B cell (primary cell): ENCODE data around the gene MRAS. TPM values are rescaled to one million over a fixed set of nuclear protein-coding genes. Genes with fewer than 3 reads are reported as not detected.

Experiments used
- ATAC-seq: fragments of 200-7000 bp; cut with Tn5 transposase; one replicate; pipeline ENCODE4 v1.10.0; 2021; ENCODE audit warnings: low read depth, mild to moderate bottlenecking, moderate number of reproducible peaks, moderate library complexity
- CTCF ChIA-PET: fragments of 350-600 bp; sonication (Branson Sonifier 250); formaldehyde crosslinking; loops from one replicate; lab custom pipeline; 2021; ENCODE audit warnings: antibody characterized with exemption, inconsistent platforms; lab: Charles Lee
- POLR2A ChIA-PET: fragments of 350-600 bp; sonication (Branson Sonifier 250); formaldehyde crosslinking; loops from one replicate; lab custom pipeline; 2021; ENCODE audit warnings: antibody characterized with exemption; lab: Charles Lee
- DNase-seq: peaks from one replicate; pipeline ENCODE4 v3.0.0; 2013
- H2AFZ ChIP-seq: 2 replicates; pipeline ENCODE4 v1.6.1; 2012; ENCODE audit warnings: mild to moderate bottlenecking, low read depth, low read length; ENCODE audit not compliant: insufficient read depth, poor library complexity, severe bottlenecking
- H3K27ac ChIP-seq, 2 donors: 1 replicate in 1 of 2; 2 replicates in 1 of 2; pipeline ENCODE4 v1.5.1; 2012 to 2013; ENCODE audit warnings: low read length in 2 of 2, mild to moderate bottlenecking in 2 of 2, moderate library complexity in 1 of 2
- H3K27me3 ChIP-seq, 4 experiments: fragments of 200-600 bp in 1 of 4; sonication (generic) in 1 of 4; replicated peaks in 1 of 4; 1 replicate in 2 of 4; 2 replicates in 2 of 4; pipeline versions ENCODE4 v1.6.1 to v1.7.0; 2013 to 2016; ENCODE audit warnings: low read length in 3 of 4, mild to moderate bottlenecking in 2 of 4, mixed read lengths in 1 of 4, moderate library complexity in 1 of 4; ENCODE audit not compliant: insufficient read depth in 4 of 4, control insufficient read depth in 3 of 4; ENCODE audit errors: control extremely low read depth in 1 of 4
- H3K36me3 ChIP-seq, 2 experiments: replicated peaks in 1 of 2; 1 replicate in 1 of 2; 2 replicates in 1 of 2; pipeline versions ENCODE4 v1.6.1 to v1.7.1; 2013; ENCODE audit warnings: low read length in 1 of 2; ENCODE audit not compliant: insufficient read depth in 2 of 2, control insufficient read depth in 1 of 2; ENCODE audit errors: control extremely low read depth in 1 of 2, extremely low read depth in 1 of 2
- H3K4me1 ChIP-seq, 2 donors: fragments of 200-600 bp in 1 of 2; sonication (generic) in 1 of 2; 1 replicate in 1 of 2; 2 replicates in 1 of 2; pipeline versions ENCODE4 v1.5.1 to v1.6.1; 2013 to 2017; ENCODE audit warnings: low read length in 2 of 2; ENCODE audit not compliant: control insufficient read depth in 2 of 2, insufficient read depth in 2 of 2
- H3K4me2 ChIP-seq: replicated peaks from 2 replicates; pipeline ENCODE3; 2012; ENCODE audit warnings: mild to moderate bottlenecking, low read depth, low read length; ENCODE audit not compliant: poor library complexity, severe bottlenecking
- H3K4me3 ChIP-seq, 5 experiments: fragments of 200-600 bp in 1 of 5; sonication (generic) in 1 of 5; 1 replicate in 3 of 5; 2 replicates in 2 of 5; pipeline versions ENCODE4 v1.5.1 to v1.7.0; 2011 to 2016; ENCODE audit warnings: low read length in 4 of 5, mild to moderate bottlenecking in 4 of 5, low read depth in 2 of 5, control low read depth in 1 of 5, moderate library complexity in 1 of 5; ENCODE audit not compliant: insufficient read depth in 1 of 5; ENCODE audit errors: control extremely low read depth in 1 of 5, extremely low read depth in 1 of 5
- H3K79me2 ChIP-seq: fragments of 200-600 bp; sonication (generic); one replicate; pipeline ENCODE4 v1.6.0; 2016; ENCODE audit warnings: low read length; ENCODE audit not compliant: control insufficient read depth, insufficient read depth
- H3K9ac ChIP-seq: fragments of 200-600 bp; sonication (generic); 2 replicates; pipeline ENCODE4 v1.6.1; 2017; ENCODE audit warnings: mild to moderate bottlenecking, low read length, moderate library complexity
- H3K9me3 ChIP-seq, 3 donors: one replicate each; pipeline versions ENCODE4 v1.6.1 to v1.7.1; 2013; ENCODE audit warnings: low read length in 2 of 3; ENCODE audit not compliant: control insufficient read depth in 2 of 3, insufficient read depth in 1 of 3; ENCODE audit errors: control extremely low read depth in 1 of 3
- H4K20me1 ChIP-seq: 2 replicates; pipeline ENCODE4 v1.6.0; 2012; ENCODE audit warnings: mild to moderate bottlenecking, low read length; ENCODE audit not compliant: insufficient read depth, control insufficient read depth, poor library complexity, severe bottlenecking
- H3K27ac Mint-ChIP-seq: one replicate; pipeline ENCODE4 v1.8.0; 2021; ENCODE audit warnings: mixed read lengths
- H3K27me3 Mint-ChIP-seq: one replicate; pipeline ENCODE4 v1.8.0; 2021; ENCODE audit warnings: mixed read lengths
- H3K4me1 Mint-ChIP-seq: one replicate; pipeline ENCODE4 v1.8.0; 2021; ENCODE audit warnings: mixed read lengths
- H3K4me3 Mint-ChIP-seq: one replicate; pipeline ENCODE4 v1.8.0; 2021; ENCODE audit warnings: mixed read lengths
- H3K9me3 Mint-ChIP-seq: one replicate; pipeline ENCODE4 v1.8.0; 2022; ENCODE audit warnings: mixed read lengths; ENCODE audit not compliant: insufficient read depth
- CTCF ChIP-seq: fragments of 200-600 bp; IDR thresholded peaks from one replicate; pipeline ENCODE4 v1.8.0; 2022; ENCODE audit warnings: antibody characterized with exemption, mild to moderate bottlenecking
- EZH2 ChIP-seq: IDR thresholded peaks from 2 replicates; pipeline ENCODE4 v1.6.1; 2012; ENCODE audit warnings: borderline replicate concordance, low read depth, mild to moderate bottlenecking, moderate library complexity, low read length; ENCODE audit not compliant: insufficient read depth, poor library complexity, severe bottlenecking
- WGBS: methylation state at CpG from one replicate; pipeline ENCODE4 v1.1.5; 2013; ENCODE audit warnings: missing lambda C conversion rate; ENCODE audit not compliant: insufficient coverage; 5-methylcytosine and 5-hydroxymethylcytosine counted together
- intact Hi-C: fragments of 100-400 bp; cut with micrococcal nuclease; formaldehyde crosslinking; loops from one replicate; pipeline ENCODE4 v1.10.0; 2022
- polyA plus RNA-seq: library from polyadenylated mRNA; depleted of rRNA; stranded (reverse); fragments of >200 nt; gene quantifications from 2 replicates; pipeline ENCODE4 v1.2.3, GENCODE V29; 2012
- total RNA-seq, 2 donors: library from RNA; stranded (reverse); fragments of 120-200 nt in 1 of 2; gene quantifications; 1 replicate in 1 of 2; 2 replicates in 1 of 2; pipeline versions ENCODE4 v1.2.3 to v1.2.4, GENCODE V29; 2013 to 2022

MRAS gene
- total and polyA plus RNA-seq, 2 donors (not counting 1 experiment from before 2014, with no cell fraction given), result 0.03 to 0.22 TPM

- TF ChIP-seq EZH2 (no peak), CTCF (no peak)
- no peak overlapping the region for H3K27ac Mint-ChIP-seq
- no peaks in the 10 kb centered on the region for H3K36me3 ChIP-seq
- no peak overlapping the region for H3K4me2 ChIP-seq
- no peak overlapping the region for H3K9ac ChIP-seq
- H3K79me2 ChIP-seq, result no peaks in the 10 kb centered on the region
- H3K4me1 Mint-ChIP-seq, result peaks cover 2% of the 10 kb centered on the region
- no peak overlapping the region for H3K4me3 ChIP-seq
- H3K27me3 ChIP-seq, result peaks cover 0 to 79% (median 39%) of the 10 kb centered on the region in 4 experiments
- H2AFZ ChIP-seq, result no peak overlapping the region
- DNase-seq (no peak), ATAC-seq (no peak)
- no peak overlapping the region for H3K4me3 Mint-ChIP-seq
- H4K20me1 ChIP-seq, result no peaks in the 10 kb centered on the region
- WGBS, result 83% methylated on average over 3 of the region's 4 CpGs
- no peak overlapping the region for H3K27ac ChIP-seq
- intact Hi-C loops, result no loop called here
- ChIA-PET CTCF (no interaction called here), POLR2A (no interaction called here)
- H3K9me3 Mint-ChIP-seq, result no peaks in the 10 kb centered on the region
- H3K9me3 ChIP-seq, result peaks cover 0 to 13% (median 0%) of the 10 kb centered on the region in 3 donors
- peaks cover 72% of the 10 kb centered on the region for H3K27me3 Mint-ChIP-seq
- H3K4me1 ChIP-seq, result no peaks in the 10 kb centered on the region
These were observed 16.8 kb downstream of the MRAS start for GRCh38 chr3:138365253-138365555.

- WGBS, result 89% methylated on average over 7 of the region's 8 CpGs
- H3K27me3 Mint-ChIP-seq, result peaks cover 74% of the 10 kb centered on the region
These were observed 17.8 kb downstream of the MRAS start for GRCh38 chr3:138366006-138366759.

More at GRCh38 chr3:138366006-138366759, 17.8 kb downstream of the MRAS start:
- H3K4me3 ChIP-seq, result no peak overlapping the region
- Mint-ChIP-seq H3K9me3 (peaks cover 5% of the 10 kb centered on the region), H3K4me1 (peaks cover 6% of the 10 kb centered on the region), H3K4me3 (no peak overlapping the region), H3K27ac (no peak overlapping the region)
- H3K79me2 ChIP-seq, result no peaks in the 10 kb centered on the region
- H3K27me3 ChIP-seq, result peaks cover 0 to 75% (median 39%) of the 10 kb centered on the region in 4 experiments
- no peak overlapping the region for H2AFZ ChIP-seq
- no peak for TF ChIP-seq CTCF
- no peak for TF ChIP-seq EZH2
- H3K9ac ChIP-seq, result no peak overlapping the region
- no peak overlapping the region for H3K27ac ChIP-seq
- POLR2A ChIA-PET, result no interaction called here
- peaks cover 2 to 18% (median 8%) of the 10 kb centered on the region in 3 donors for H3K9me3 ChIP-seq
- no peak for ATAC-seq
- CTCF ChIA-PET, result no interaction called here
- H4K20me1 ChIP-seq, result no peaks in the 10 kb centered on the region
- no peak for DNase-seq
- intact Hi-C loops, result no loop called here
- no peaks in the 10 kb centered on the region for H3K36me3 ChIP-seq
- no peak overlapping the region for H3K4me2 ChIP-seq
- peaks cover 0 to 2% of the 10 kb centered on the region in 2 donors for H3K4me1 ChIP-seq
